Testis (tissue), 2 donors: ENCODE data around the gene ANKRD55.

ENCODE experiments used
- CTCF ChIP-seq, 3 experiments: fragments of 450-650 bp in 2 of 3; fragments of 200-600 bp in 1 of 3; sonication (generic) in 1 of 3; IDR thresholded peaks; one replicate each; pipeline ENCODE4 v1.5.1; 2016 to 2019; ENCODE audit warnings: antibody characterized with exemption in 3 of 3, mild to moderate bottlenecking in 2 of 3, moderate library complexity in 1 of 3
- POLR2A ChIP-seq: fragments of 450-650 bp; IDR thresholded peaks from one replicate; pipeline ENCODE4 v1.6.1; 2017; ENCODE audit warnings: antibody characterized with exemption, mild to moderate bottlenecking, moderate library complexity

- TF ChIP-seq CTCF (IDR thresholded peaks at IDR 0.05) (no peak), POLR2A (no peak)
Observed at GRCh38 chr5:56070851-56071465, 162.2 kb downstream of the ANKRD55 start.
